NCI-H1105 treated with DMSO at 0.1 percent for 48 hours (cell line): Measurements from ENCODE around the gene KLF11.
"Not testable (repeated sequence)": the region's sequence is repeated elsewhere in the genome, so short reads cannot be mapped to it uniquely, and the experiment has no call there.

ENCODE experiments used
- DNase-seq: peaks from one replicate; lab custom pipeline; 2025; lab: John Stamatoyannopoulos, UW

Gene KLF11

GRCh38 chr2:10085043-10085667 lies 41.8 kb downstream of the KLF11 start:
- DNase-seq = no peak

DNA sequence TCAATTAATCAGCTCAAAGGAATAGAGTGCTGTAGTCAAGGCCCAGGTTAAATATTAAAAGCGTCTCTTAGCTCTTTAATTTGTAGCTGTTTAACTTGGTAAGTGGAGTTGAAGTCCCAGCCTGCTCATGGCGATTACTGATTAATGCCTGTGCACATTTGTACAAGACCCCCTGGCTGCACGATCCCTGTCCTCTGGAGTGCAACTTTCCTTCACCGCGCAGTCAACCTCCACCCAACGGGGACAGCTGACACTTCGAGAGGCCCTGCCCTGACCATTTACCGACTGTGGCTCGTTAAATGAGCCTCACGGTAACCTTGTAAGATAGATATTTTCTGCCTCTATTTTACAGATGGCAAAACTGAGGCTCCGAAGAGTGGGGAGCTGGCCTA lies 42.3 kb downstream of the KLF11 start:
- no peak for DNase-seq

- no peak for DNase-seq
Observed at GRCh38 chr2:10086950-10087349, 43.6 kb downstream of the KLF11 start.

- no peak for DNase-seq
Observed at GRCh38 chr2:10087360-10087759, 44.0 kb downstream of the KLF11 start.

DNA sequence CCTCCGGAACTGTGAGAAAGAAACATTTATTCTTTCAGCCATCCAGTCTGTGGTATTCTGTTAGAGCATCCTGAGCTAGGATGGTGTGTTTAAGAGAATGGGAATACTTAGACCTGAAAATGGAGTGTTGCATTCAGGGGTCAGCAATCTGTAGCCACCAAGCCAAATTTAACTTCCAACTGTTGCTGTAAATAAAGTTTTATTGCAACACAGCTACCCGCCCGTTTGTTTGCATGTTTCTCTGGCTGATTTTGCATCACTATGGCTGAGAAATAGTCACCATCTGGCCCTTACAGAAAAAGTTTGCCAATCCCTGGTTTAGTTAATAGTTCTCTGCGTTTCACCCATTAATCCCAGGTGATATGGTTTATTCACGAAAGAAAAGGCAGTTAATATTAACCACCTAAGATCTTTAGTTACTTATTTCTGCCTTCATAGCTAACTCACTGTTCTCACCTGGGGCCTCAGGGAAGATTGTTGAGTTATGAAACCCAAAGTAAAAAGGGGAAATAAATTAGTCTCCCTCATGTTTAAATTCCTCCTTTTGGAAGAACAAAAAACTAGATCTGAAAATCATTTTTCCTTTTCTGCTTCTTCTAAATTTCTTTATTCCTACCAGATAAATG lies 46.3 kb downstream of the KLF11 start:
- DNase-seq = no peak

- DNase-seq = no peak
Observed at GRCh38 chr2:10091182-10091888, 48.0 kb downstream of the KLF11 start.

GRCh38 chr2:10091889-10092244 lies 48.5 kb downstream of the KLF11 start:
- not testable (repeated sequence) for DNase-seq

DNA sequence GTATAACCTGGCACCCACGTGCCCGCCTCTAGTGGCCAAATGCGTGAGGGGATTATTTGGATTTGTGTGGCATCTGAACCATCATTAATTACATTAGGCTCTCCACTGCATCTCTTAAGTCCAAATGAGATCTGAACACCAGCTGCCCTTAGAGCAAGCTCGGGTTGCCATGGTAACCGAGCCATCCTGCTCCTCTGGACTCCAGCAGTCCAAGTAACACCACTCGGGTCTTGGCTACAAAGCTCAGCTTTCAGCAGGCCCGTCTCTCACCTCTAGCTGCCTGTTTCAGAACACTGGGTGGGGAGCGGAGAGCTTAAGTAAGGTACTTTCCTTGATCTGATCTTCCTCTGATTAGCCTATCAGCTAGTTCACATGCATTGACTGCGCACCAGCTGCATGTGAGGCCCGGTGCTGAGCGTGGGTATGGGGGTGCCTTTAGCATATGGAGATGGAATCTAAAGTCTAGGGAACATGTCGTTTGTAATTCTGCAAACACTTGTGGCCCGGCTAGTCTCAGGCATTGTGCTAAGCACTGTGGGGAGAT lies 51.0 kb downstream of the KLF11 start:
- DNase-seq = no peak

DNA sequence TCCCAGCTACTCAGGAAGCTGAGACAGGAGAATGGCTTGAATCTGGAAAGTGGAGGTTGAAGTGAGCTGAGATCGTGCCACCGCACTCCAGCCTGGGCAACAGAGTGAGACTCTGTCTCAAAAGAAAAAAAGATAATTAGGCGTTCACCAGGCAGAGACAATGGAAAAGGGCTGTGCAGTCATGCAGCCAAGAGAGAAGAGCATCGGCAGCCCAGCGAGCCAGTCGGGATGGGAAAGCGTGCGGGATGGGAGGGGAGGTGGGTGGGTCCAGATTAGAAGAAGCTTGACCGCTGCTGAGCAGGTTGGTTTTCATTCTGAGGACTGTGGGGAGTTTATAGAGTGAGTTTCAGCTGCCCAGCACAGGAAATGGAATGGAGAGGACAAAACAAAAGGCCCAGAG lies 51.8 kb downstream of the KLF11 start:
- no peak for DNase-seq

- no peak for DNase-seq
Observed at GRCh38 chr2:10096641-10097040, 53.3 kb downstream of the KLF11 start.

- DNase-seq = peak; percentile 18
Observed at GRCh38 chr2:10097352-10098148, 54.2 kb downstream of the KLF11 start.

- no peak for DNase-seq
Observed at GRCh38 chr2:10101491-10101890, 58.1 kb downstream of the KLF11 start.

GRCh38 chr2:10103179-10103578 lies 59.8 kb downstream of the KLF11 start:
- no peak for DNase-seq
